HCT116 (cell line): ENCODE data around the gene TFB2M.

ENCODE experiments used
- JUND ChIP-seq: IDR thresholded peaks from 2 replicates; pipeline ENCODE4 v1.6.1; 2012
- POLR2A ChIP-seq: IDR thresholded peaks from 2 replicates; pipeline ENCODE4 v1.7.0; 2011; ENCODE audit warnings: borderline replicate concordance; ENCODE audit not compliant: insufficient read depth, insufficient read length; ENCODE audit errors: extremely low read depth
- SIN3A ChIP-seq: IDR thresholded peaks from 2 replicates; pipeline ENCODE4 v1.6.1; 2012; ENCODE audit warnings: low read depth
- SP1 ChIP-seq: IDR thresholded peaks from 2 replicates; pipeline ENCODE4 v1.6.1; 2012; ENCODE audit warnings: low read depth
- ZFX ChIP-seq: fragments of 450-650 bp; IDR thresholded peaks from 2 replicates; pipeline ENCODE4 v1.6.1; 2017
- ZNF274 ChIP-seq: fragments of 200-500 bp; sonication (Bioruptor generic); IDR thresholded peaks from 2 replicates; pipeline ENCODE4 v1.6.1; 2014; ENCODE audit warnings: mild to moderate bottlenecking, low read depth, low read length, inconsistent platforms
- TF ChIP-seq, protein P1 (sequence below): IDR thresholded peaks from 2 replicates; pipeline ENCODE4 v1.6.1; 2011; ENCODE audit warnings: mild to moderate bottlenecking, low read length, moderate library complexity; ENCODE audit not compliant: insufficient replicate concordance; ENCODE audit errors: extremely low read depth
- TF ChIP-seq, protein P2 (sequence below), 3 experiments: fragments of 200-600 bp in 1 of 3; sonication (generic) in 1 of 3; IDR thresholded peaks in 2 of 3; conservative IDR thresholded peaks in 1 of 3; 2 replicates each; pipeline ENCODE4 v1.5.1; 2012 to 2017; ENCODE audit warnings: low read depth in 2 of 3, low read length in 2 of 3, antibody characterized with exemption in 1 of 3, borderline replicate concordance in 1 of 3, control low read depth in 1 of 3, mild to moderate bottlenecking in 1 of 3, mixed read lengths in 1 of 3, mixed run types in 1 of 3, moderate library complexity in 1 of 3; ENCODE audit not compliant: insufficient read depth in 1 of 3

DNA sequence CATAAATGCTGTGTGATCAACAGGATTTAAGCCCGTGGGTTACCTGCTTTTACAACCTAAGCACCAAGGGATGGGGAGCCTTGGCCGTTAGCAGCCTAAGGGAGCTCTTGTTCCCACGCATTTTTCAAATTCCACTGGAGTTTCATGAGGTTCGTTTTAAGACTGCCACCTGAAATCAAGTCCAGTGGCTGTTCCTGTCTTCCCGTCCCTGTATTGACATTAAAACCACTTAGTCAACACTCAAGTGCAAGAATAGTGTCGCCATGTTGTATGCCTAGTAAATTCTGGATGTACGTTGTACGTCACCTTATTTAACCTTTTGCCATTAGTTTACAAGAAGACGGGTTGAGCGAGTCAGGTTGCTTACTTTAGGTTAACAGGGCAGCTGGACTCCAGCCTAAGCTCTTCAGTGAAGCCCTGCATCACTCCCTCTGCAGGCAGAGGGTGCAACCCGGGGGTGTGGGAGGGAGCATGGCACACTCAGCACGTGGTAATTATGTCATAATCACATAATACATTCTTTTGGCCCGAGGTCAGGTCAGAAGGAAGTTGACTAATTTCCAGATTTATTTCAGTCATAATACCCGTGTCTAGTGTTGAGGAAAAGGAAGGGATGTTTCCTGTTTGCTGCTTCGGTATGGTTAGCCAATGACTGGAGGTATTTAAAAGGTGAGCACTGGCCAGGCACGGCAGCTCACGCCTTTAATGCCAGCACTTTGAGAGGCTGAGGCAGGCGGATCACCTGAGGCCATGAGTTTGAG lies 42.7 kb upstream of the TFB2M start:
- TF ChIP-seq, protein P1, sequence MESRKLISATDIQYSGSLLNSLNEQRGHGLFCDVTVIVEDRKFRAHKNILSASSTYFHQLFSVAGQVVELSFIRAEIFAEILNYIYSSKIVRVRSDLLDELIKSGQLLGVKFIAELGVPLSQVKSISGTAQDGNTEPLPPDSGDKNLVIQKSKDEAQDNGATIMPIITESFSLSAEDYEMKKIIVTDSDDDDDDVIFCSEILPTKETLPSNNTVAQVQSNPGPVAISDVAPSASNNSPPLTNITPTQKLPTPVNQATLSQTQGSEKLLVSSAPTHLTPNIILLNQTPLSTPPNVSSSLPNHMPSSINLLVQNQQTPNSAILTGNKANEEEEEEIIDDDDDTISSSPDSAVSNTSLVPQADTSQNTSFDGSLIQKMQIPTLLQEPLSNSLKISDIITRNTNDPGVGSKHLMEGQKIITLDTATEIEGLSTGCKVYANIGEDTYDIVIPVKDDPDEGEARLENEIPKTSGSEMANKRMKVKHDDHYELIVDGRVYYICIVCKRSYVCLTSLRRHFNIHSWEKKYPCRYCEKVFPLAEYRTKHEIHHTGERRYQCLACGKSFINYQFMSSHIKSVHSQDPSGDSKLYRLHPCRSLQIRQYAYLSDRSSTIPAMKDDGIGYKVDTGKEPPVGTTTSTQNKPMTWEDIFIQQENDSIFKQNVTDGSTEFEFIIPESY, result no peak
- TF ChIP-seq JUND, result no peak
- TF ChIP-seq, protein P2, sequence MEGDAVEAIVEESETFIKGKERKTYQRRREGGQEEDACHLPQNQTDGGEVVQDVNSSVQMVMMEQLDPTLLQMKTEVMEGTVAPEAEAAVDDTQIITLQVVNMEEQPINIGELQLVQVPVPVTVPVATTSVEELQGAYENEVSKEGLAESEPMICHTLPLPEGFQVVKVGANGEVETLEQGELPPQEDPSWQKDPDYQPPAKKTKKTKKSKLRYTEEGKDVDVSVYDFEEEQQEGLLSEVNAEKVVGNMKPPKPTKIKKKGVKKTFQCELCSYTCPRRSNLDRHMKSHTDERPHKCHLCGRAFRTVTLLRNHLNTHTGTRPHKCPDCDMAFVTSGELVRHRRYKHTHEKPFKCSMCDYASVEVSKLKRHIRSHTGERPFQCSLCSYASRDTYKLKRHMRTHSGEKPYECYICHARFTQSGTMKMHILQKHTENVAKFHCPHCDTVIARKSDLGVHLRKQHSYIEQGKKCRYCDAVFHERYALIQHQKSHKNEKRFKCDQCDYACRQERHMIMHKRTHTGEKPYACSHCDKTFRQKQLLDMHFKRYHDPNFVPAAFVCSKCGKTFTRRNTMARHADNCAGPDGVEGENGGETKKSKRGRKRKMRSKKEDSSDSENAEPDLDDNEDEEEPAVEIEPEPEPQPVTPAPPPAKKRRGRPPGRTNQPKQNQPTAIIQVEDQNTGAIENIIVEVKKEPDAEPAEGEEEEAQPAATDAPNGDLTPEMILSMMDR (IDR thresholded peaks at IDR 0.05 in 2 of 3, conservative IDR thresholded peaks at IDR 0.05 in 1 of 3; ENCODE audit: borderline replicate concordance in 1 of 3, insufficient read depth in 1 of 3, low read depth in 2 of 3, low read length in 2 of 3), result peak in 2 of 3 experiments; percentile 10; a peak in 1 of 6 replicates
- TF ChIP-seq SIN3A, result no peak
- TF ChIP-seq ZFX, result no peak
- TF ChIP-seq POLR2A, result no peak
- TF ChIP-seq ZNF274, result no peak
- TF ChIP-seq SP1, result peak; percentile 31; the same call in 1 of the 2 replicates
